ENCODE measurements around the gene ACTL6B. TPM values are rescaled to one million over a fixed set of nuclear protein-coding genes. Genes with fewer than 3 reads are reported as not detected.

Gene ACTL6B
- total and polyA plus RNA-seq, 9 of the 15 experiments (the other 6 are each of a cell fraction or from before 2014, with no cell fraction given): not detected

DNA sequence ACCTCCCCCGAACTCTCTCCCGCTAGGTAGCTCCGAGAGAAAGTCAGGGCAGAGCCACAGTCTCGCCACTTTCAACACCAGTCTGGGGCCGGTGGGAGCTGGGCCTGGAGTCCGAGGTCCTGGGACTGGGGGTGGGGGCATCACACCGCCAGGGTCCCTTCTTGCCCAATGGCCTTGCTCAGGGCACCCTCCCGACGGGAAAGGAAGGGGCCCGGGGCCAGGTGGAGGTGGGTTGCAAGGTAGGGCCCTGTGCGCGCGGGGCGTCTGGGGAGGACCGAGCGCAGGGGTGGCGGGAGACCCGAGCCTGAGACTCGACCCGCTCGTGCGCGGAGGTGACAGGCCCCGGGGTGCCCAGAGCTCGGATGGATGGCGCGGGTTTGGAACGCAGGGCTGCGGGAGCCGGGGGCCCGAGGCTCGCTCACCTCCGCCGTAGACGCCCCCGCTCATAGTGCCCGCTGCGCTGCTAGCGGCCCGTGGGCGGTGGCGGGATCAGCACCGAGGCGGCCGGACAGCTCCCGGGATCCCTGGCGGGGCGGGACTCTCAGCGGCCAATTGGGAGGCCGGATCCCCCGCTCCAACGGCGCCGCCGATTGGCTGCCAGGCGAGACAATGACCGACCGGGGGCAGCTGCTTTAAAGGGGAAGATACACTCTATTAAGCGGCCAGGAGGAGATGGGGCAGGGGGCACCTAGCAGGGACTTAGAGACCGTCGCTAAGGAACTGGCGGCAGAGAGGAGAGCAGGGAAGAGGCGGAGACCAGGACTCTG, at the start of gene ACTL6B (continued):
- TF ChIP-seq RBM34 (IDR thresholded peaks at IDR 0.05; ENCODE audit: borderline replicate concordance, insufficient read depth, low read length) (no peak), CC2D1A (IDR thresholded peaks at IDR 0.05) (peak; percentile 100), ZNF592 (IDR thresholded peaks at IDR 0.05) (no peak), ZNF282 (CRISPR knock-in tag; IDR thresholded peaks at IDR 0.05) (no peak; the same call in 1 of the 2 replicates), CHD7 (IDR thresholded peaks at IDR 0.05; ENCODE audit: low read depth, low read length) (no peak), KDM4B (IDR thresholded peaks at IDR 0.05; ENCODE audit: borderline replicate concordance in 2 of 2, low read depth in 1 of 2) (no peak)
- TF ChIP-seq, protein P1, sequence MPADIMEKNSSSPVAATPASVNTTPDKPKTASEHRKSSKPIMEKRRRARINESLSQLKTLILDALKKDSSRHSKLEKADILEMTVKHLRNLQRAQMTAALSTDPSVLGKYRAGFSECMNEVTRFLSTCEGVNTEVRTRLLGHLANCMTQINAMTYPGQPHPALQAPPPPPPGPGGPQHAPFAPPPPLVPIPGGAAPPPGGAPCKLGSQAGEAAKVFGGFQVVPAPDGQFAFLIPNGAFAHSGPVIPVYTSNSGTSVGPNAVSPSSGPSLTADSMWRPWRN (IDR thresholded peaks at IDR 0.05; ENCODE audit: low read depth): no peak

All from K562 (cell line).